OCI-LY1 (cell line): Measurements from ENCODE around the gene ABCC9.

Experiments used
- CTCF ChIP-seq: fragments of 200-600 bp; sonication (generic), shearing (Covaris generic); IDR thresholded peaks from 2 replicates; pipeline ENCODE4 v1.5.1; 2017; ENCODE audit warnings: mild to moderate bottlenecking, antibody characterized with exemption, low read length, moderate library complexity, mixed read lengths
- EZH2 ChIP-seq: fragments of 200-600 bp; sonication (generic), shearing (Covaris generic); IDR thresholded peaks from 2 replicates; pipeline ENCODE4 v1.8.0; 2017; ENCODE audit warnings: borderline replicate concordance, mixed run types, mild to moderate bottlenecking, antibody characterized with exemption, low read length, moderate library complexity, mixed read lengths

GRCh38 chr12:21814814-21815213 is 126.4 kb downstream of the ABCC9 start:
- TF ChIP-seq CTCF (no peak), EZH2 (no peak)
